Endodermal cell (in vitro differentiated cells): Measurements from ENCODE around the gene TENT5C. TPM values are rescaled to one million over a fixed set of nuclear protein-coding genes. Genes with fewer than 3 reads are reported as not detected.

Experiments used
- DNase-seq: peaks from one replicate; pipeline ENCODE4 v3.0.0-alpha.2; 2017
- H3K27ac ChIP-seq: 2 replicates; pipeline ENCODE4 v1.5.1; 2013; ENCODE audit warnings: mild to moderate bottlenecking, low read depth, low read length, moderate library complexity
- H3K27me3 ChIP-seq: 2 replicates; pipeline ENCODE4 v1.6.1; 2013; ENCODE audit warnings: mild to moderate bottlenecking, low read length, moderate library complexity; ENCODE audit not compliant: insufficient read depth, control insufficient read depth, poor library complexity, severe bottlenecking
- H3K36me3 ChIP-seq: 2 replicates; pipeline ENCODE4 v1.7.0; 2013; ENCODE audit warnings: mild to moderate bottlenecking, low read length, moderate library complexity; ENCODE audit not compliant: control insufficient read depth, insufficient read depth
- H3K4me1 ChIP-seq: one replicate; pipeline ENCODE4 v1.7.0; 2013; ENCODE audit warnings: low read length; ENCODE audit not compliant: control insufficient read depth, insufficient read depth
- H3K4me3 ChIP-seq: 2 replicates; pipeline ENCODE4 v1.5.1; 2013; ENCODE audit warnings: mild to moderate bottlenecking, low read length, moderate library complexity
- H3K9ac ChIP-seq: 2 replicates; pipeline ENCODE4 v1.6.1; 2013; ENCODE audit warnings: mild to moderate bottlenecking, low read length, moderate library complexity; ENCODE audit not compliant: poor library complexity, severe bottlenecking; ENCODE audit errors: extremely low read depth
- H3K9me3 ChIP-seq: 2 replicates; pipeline ENCODE4 v1.6.1; 2013; ENCODE audit warnings: mild to moderate bottlenecking, low read length, moderate library complexity; ENCODE audit not compliant: control insufficient read depth
- H3K27ac Mint-ChIP-seq: 2 replicates; pipeline ENCODE4 v1.8.0; 2020; ENCODE audit warnings: mixed read lengths
- H3K27me3 Mint-ChIP-seq: 2 replicates; pipeline ENCODE4 v1.8.0; 2021; ENCODE audit warnings: mild to moderate bottlenecking, mixed read lengths; ENCODE audit not compliant: insufficient read depth
- H3K36me3 Mint-ChIP-seq: 2 replicates; pipeline ENCODE4 v1.8.0; 2020; ENCODE audit warnings: low read depth, mixed read lengths
- H3K4me1 Mint-ChIP-seq: 2 replicates; pipeline ENCODE4 v1.8.0; 2020; ENCODE audit warnings: mixed read lengths
- H3K4me3 Mint-ChIP-seq: 2 replicates; pipeline ENCODE4 v1.8.0; 2020; ENCODE audit warnings: mild to moderate bottlenecking, moderate library complexity, mixed read lengths
- H3K9me3 Mint-ChIP-seq: 2 replicates; pipeline ENCODE4 v1.8.0; 2020; ENCODE audit warnings: mild to moderate bottlenecking, mixed read lengths
- CTCF ChIP-seq: fragments of 200-600 bp; sonication (generic); conservative IDR thresholded peaks from 2 replicates; pipeline ENCODE4 v1.5.0; 2021; ENCODE audit warnings: antibody characterized with exemption, mild to moderate bottlenecking
- WGBS, 2 experiments: methylation state at CpG; one replicate each; pipeline versions ENCODE4 v1.1.5 to v1.1.7; 2013; ENCODE audit warnings: missing lambda C conversion rate in 2 of 2, mixed read lengths in 1 of 2; ENCODE audit not compliant: insufficient coverage in 1 of 2, insufficient read length in 1 of 2; 5-methylcytosine and 5-hydroxymethylcytosine counted together
- total RNA-seq, 2 donors: library from RNA; stranded (reverse); fragmentation: NEBNext Ultra II Directional in 1 of 2; extraction: Animal tissue kit (Norgen Biotek cat#: 25700) in 1 of 2; gene quantifications; 2 replicates in 1 of 2; 3 replicates in 1 of 2; pipeline ENCODE4 v1.2.1, GENCODE V29; 2021

Gene TENT5C
- total RNA-seq, 2 donors from 2014 or later: 1.0 to 1.4 TPM

- Mint-ChIP-seq H3K27ac (no peak overlapping the region), H3K4me3 (no peak overlapping the region), H3K27me3 (peaks cover 1% of the 10 kb centered on the region), H3K4me1 (peaks cover 36% of the 10 kb centered on the region), H3K9me3 (no peaks in the 10 kb centered on the region), H3K36me3 (peaks cover 3% of the 10 kb centered on the region)
- TF ChIP-seq CTCF: no peak
- DNase-seq: no peak
- no peak overlapping the region for H3K27ac ChIP-seq
- H3K27me3 ChIP-seq: no peaks in the 10 kb centered on the region
- no peaks in the 10 kb centered on the region for H3K9me3 ChIP-seq
- no peaks in the 10 kb centered on the region for H3K36me3 ChIP-seq
- 92 to 94% methylated on average over 2 to 5 of the region's 6 CpGs for WGBS, 2 experiments
- H3K9ac ChIP-seq: no peak overlapping the region
- peaks cover 6% of the 10 kb centered on the region for H3K4me1 ChIP-seq
- H3K4me3 ChIP-seq: no peak overlapping the region
These were observed 21.8 kb downstream of the TENT5C start for GRCh38 chr1:117627546-117628130.

- Mint-ChIP-seq H3K4me1 (peaks cover 43% of the 10 kb centered on the region), H3K27ac (no peak overlapping the region), H3K27me3 (peaks cover under 1% of the 10 kb centered on the region), H3K36me3 (peaks cover 3% of the 10 kb centered on the region), H3K4me3 (no peak overlapping the region), H3K9me3 (no peaks in the 10 kb centered on the region)
- Histone ChIP-seq H3K36me3 (no peaks in the 10 kb centered on the region), H3K4me3 (no peak overlapping the region), H3K9me3 (no peaks in the 10 kb centered on the region), H3K9ac (no peak overlapping the region), H3K27me3 (no peaks in the 10 kb centered on the region), H3K4me1 (peaks cover 10% of the 10 kb centered on the region), H3K27ac (no peak overlapping the region)
- no peak for TF ChIP-seq CTCF
- 80 to 91% methylated on average over 1 to 3 of the region's 3 CpGs for WGBS, 2 experiments
- no peak for DNase-seq
These were observed 22.5 kb downstream of the TENT5C start for GRCh38 chr1:117628343-117628742.

GRCh38 chr1:117629625-117630422 lies 24.0 kb downstream of the TENT5C start:
- H3K9me3 ChIP-seq: no peaks in the 10 kb centered on the region
- WGBS, 2 experiments: 86 to 91% methylated on average over 5 to 10 of the region's 10 CpGs

More at GRCh38 chr1:117629625-117630422, 24.0 kb downstream of the TENT5C start:
- peaks cover 44% of the 10 kb centered on the region for H3K4me1 Mint-ChIP-seq
- Histone ChIP-seq H3K4me3 (no peak overlapping the region), H3K9ac (no peak overlapping the region), H3K36me3 (no peaks in the 10 kb centered on the region), H3K4me1 (peaks cover 10% of the 10 kb centered on the region), H3K27me3 (no peaks in the 10 kb centered on the region), H3K27ac (no peak overlapping the region)
- H3K27me3 Mint-ChIP-seq: no peaks in the 10 kb centered on the region
- H3K9me3 Mint-ChIP-seq: no peaks in the 10 kb centered on the region
- no peak for DNase-seq
- H3K27ac Mint-ChIP-seq: no peak overlapping the region
- TF ChIP-seq CTCF: no peak
- no peak overlapping the region for H3K4me3 Mint-ChIP-seq
- no peaks in the 10 kb centered on the region for H3K36me3 Mint-ChIP-seq
